NB4 (cell line): ENCODE measurements around the gene TECTA.

Source experiments
- DNase-seq: peaks from one replicate; pipeline ENCODE4 v3.0.0; 2010; ENCODE audit warnings: low read depth
- H3K4me3 ChIP-seq: one replicate; pipeline ENCODE4 v1.5.1; 2011; ENCODE audit warnings: mild to moderate bottlenecking, low read depth, low read length, moderate library complexity
- CTCF ChIP-seq: IDR thresholded peaks from one replicate; pipeline ENCODE4 v1.5.1; 2012; ENCODE audit warnings: low read depth, low read length
- MYC ChIP-seq: IDR thresholded peaks from 2 replicates; pipeline ENCODE4 v1.6.1; 2011; ENCODE audit warnings: low read depth, low read length
- POLR2A ChIP-seq: IDR thresholded peaks from 2 replicates; pipeline ENCODE4 v1.6.1; 2011; ENCODE audit warnings: mild to moderate bottlenecking; ENCODE audit not compliant: insufficient read length; ENCODE audit errors: extremely low read depth
- TF ChIP-seq, protein P1 (sequence below): IDR thresholded peaks from 2 replicates; pipeline ENCODE4 v1.6.1; 2011; ENCODE audit warnings: low read depth, low read length

TECTA gene

DNA sequence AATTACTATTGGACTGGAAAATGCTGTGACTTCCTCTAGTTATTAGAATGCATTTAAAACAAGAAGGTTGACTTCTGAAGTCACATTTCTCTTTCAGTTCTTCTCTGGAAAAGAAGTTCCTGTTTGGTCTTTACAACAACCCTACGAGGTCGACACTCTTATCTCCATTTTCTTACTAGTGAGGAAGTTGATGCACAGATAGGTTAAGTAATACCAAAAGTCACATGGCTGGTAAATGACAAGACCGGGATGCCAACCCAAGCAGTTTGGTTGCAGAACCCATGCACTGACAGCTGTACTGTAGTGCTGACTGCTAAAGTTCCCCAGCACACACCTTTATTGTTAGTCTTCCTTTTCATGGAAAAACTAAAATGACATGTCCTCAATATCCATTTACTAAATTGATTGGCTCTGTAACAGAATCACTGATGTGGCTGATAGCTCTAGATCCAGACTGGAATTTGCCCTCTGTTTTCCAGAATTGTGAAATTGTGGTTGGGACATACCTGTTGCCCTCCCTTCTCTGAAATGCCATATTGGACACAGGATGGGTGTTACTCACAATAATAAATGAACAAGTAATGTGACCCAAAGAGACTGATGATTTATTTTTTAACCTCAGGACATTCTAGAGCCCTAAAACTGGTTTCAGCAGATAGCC is 9.4 kb upstream of the TECTA start:
- peak; percentile 57 for DNase-seq
- TF ChIP-seq CTCF (no peak), POLR2A (no peak), MYC (peak; percentile 51)
- TF ChIP-seq, protein P1, sequence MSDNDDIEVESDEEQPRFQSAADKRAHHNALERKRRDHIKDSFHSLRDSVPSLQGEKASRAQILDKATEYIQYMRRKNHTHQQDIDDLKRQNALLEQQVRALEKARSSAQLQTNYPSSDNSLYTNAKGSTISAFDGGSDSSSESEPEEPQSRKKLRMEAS, result peak; percentile 85

GRCh38 chr11:121095561-121095960 is 5.5 kb upstream of the TECTA start:
- H3K4me3 ChIP-seq, result no peak overlapping the region
- TF ChIP-seq POLR2A (no peak), CTCF (no peak)
- DNase-seq, result no peak

More for the DNA sequence above, 9.4 kb upstream of the TECTA start:
- H3K4me3 ChIP-seq, result no peak overlapping the region

- TF ChIP-seq CTCF, result no peak
- TF ChIP-seq POLR2A, result no peak
- TF ChIP-seq, protein P1, result no peak
- TF ChIP-seq MYC, result no peak
- H3K4me3 ChIP-seq, result no peak overlapping the region
Measured at GRCh38 chr11:121099364-121099763, 1.7 kb upstream of the TECTA start.

GRCh38 chr11:121099885-121100284 is 1.2 kb upstream of the TECTA start:
- H3K4me3 ChIP-seq, result no peak overlapping the region
- DNase-seq, result no peak
- TF ChIP-seq POLR2A, result no peak
- no peak for TF ChIP-seq MYC
- TF ChIP-seq CTCF, result no peak

More at GRCh38 chr11:121099364-121099763, 1.7 kb upstream of the TECTA start:
- no peak for DNase-seq

DNA sequence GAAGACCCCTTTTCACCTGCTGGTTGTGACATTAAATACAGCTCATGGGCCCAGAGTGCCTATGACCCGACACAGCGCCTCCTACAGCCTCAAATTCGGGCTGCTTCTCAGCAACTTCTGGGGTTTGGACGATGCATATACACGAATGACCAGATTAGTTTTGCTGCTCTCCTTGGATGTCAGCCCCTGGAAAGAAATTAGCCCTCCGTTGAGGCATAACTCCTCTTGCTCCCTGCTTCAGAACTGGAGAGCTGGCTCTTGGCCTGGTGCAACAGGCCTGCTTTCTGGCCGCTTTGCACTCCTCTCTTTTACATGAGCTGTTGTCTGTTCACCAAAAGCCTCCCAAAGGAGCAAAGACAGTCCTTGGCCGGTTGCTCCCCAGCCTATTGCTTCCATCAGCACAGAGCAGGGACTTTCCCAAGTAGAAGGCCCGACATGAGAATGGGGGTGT is 3.3 kb downstream of the TECTA start:
- H3K4me3 ChIP-seq, result no peak overlapping the region
- DNase-seq, result no peak
- no peak for TF ChIP-seq POLR2A
- peak; percentile 41 for TF ChIP-seq CTCF

- no peak overlapping the region for H3K4me3 ChIP-seq
- DNase-seq, result no peak
- no peak for TF ChIP-seq CTCF
- TF ChIP-seq, protein P1, result no peak
- no peak for TF ChIP-seq MYC
- TF ChIP-seq POLR2A, result no peak
Measured at GRCh38 chr11:121105063-121105480, 4.0 kb downstream of the TECTA start.
